NCI-H524 treated with DMSO at 0.1 percent for 48 hours (cell line): ENCODE results near the gene FAM118B.

Source experiments
- DNase-seq: peaks from one replicate; lab custom pipeline; 2025; lab: John Stamatoyannopoulos, UW

Gene FAM118B

DNA sequence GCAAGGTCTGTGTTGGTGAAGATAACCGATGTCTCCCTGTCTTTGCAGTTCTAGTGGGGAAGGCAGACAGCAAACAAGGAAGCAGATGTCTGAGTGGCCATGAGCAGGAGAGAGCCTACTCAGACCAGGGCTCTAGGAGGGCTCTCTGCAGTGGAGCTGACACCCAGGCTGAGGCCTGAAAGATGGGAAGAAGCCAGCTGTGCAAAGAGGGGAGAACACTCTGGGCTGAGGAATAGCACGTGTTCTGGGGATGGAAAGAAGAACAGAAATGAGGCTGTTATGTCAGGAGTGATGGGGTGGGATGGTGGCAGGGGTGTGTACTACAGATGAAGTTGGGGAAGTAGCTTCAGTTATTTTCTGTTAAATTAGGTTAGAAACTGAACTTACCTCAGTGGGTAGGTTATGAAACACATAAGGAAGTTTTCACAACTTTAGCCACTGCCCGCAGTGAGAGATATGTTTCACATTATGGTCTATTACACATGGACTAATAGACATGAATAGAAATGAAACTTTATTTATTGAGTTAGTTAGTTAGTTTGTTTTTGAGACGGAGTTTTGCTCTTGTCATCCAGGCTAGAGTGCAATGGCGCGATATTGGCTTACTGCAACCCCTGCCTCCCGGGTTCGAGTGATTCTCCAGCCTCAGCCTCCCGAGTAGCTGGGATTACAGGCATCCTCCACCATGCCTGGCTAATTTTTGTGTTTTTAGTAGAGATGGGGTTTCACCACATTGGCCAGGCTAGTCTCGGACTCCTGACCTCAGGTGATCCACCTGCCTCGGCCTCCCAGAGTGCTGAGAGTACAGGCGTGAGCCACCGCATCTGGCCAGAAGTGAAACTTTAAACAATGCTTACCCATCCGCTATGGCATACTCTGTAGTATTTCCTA, 100.1 kb downstream of the FAM118B start:
- DNase-seq: no peak
